ENCODE measurements around the gene SERP2.

The SERP2 gene

GRCh38 chr13:44355621-44356020 is 18.0 kb upstream of the SERP2 start:
- DNase-seq (ENCODE audit: low read depth in 2 of 2), result no peak

GRCh38 chr13:44359983-44360375 is 13.6 kb upstream of the SERP2 start:
- no peak for DNase-seq (ENCODE audit: low read depth in 2 of 2)

- DNase-seq (ENCODE audit: low read depth in 2 of 2), result no peak
Measured at GRCh38 chr13:44362394-44363040, 11.1 kb upstream of the SERP2 start.

GRCh38 chr13:44363631-44364344 is 9.8 kb upstream of the SERP2 start:
- DNase-seq (ENCODE audit: low read depth in 2 of 2), result no peak

GRCh38 chr13:44364345-44365000 is 9.2 kb upstream of the SERP2 start:
- DNase-seq (ENCODE audit: low read depth in 2 of 2), result no peak

- no peak for DNase-seq (ENCODE audit: low read depth in 2 of 2)
Measured at GRCh38 chr13:44365008-44365407, 8.6 kb upstream of the SERP2 start.

- no peak for DNase-seq (ENCODE audit: low read depth in 2 of 2)
Measured at GRCh38 chr13:44365899-44366298, 7.7 kb upstream of the SERP2 start.

GRCh38 chr13:44368062-44368591 is 5.5 kb upstream of the SERP2 start:
- DNase-seq (ENCODE audit: low read depth in 2 of 2), result no peak

GRCh38 chr13:44368599-44369368 is 4.8 kb upstream of the SERP2 start:
- DNase-seq (ENCODE audit: low read depth in 2 of 2), result no peak

GRCh38 chr13:44371421-44371820 is 2.2 kb upstream of the SERP2 start:
- DNase-seq (ENCODE audit: low read depth in 2 of 2), result no peak

- DNase-seq (ENCODE audit: low read depth in 2 of 2), result no peak
Measured at GRCh38 chr13:44373247-44373600, 400 bp upstream of the SERP2 start.

GRCh38 chr13:44374348-44374712 is 706 bp downstream of the SERP2 start:
- DNase-seq (ENCODE audit: low read depth in 2 of 2), result no peak

GRCh38 chr13:44378277-44378676 is 4.7 kb downstream of the SERP2 start:
- DNase-seq (ENCODE audit: low read depth in 2 of 2), result no peak

- DNase-seq (ENCODE audit: low read depth in 2 of 2), result no peak
Measured at GRCh38 chr13:44379885-44380284, 6.3 kb downstream of the SERP2 start.

GRCh38 chr13:44380404-44381165 is 7.0 kb downstream of the SERP2 start:
- no peak for DNase-seq (ENCODE audit: low read depth in 2 of 2)

GRCh38 chr13:44382635-44383145 is 9.1 kb downstream of the SERP2 start:
- no peak for DNase-seq (ENCODE audit: low read depth in 2 of 2)

GRCh38 chr13:44383945-44384344 is 10.3 kb downstream of the SERP2 start:
- DNase-seq (ENCODE audit: low read depth in 2 of 2), result no peak

- DNase-seq (ENCODE audit: low read depth in 2 of 2), result no peak
Measured at GRCh38 chr13:44384778-44385177, 11.2 kb downstream of the SERP2 start.

- DNase-seq (ENCODE audit: low read depth in 2 of 2), result no peak
Measured at GRCh38 chr13:44385401-44385800, 11.8 kb downstream of the SERP2 start.

- DNase-seq (ENCODE audit: low read depth in 2 of 2), result no peak
Measured at GRCh38 chr13:44385847-44386246, 12.2 kb downstream of the SERP2 start.

GRCh38 chr13:44386913-44387556 is 13.4 kb downstream of the SERP2 start:
- no peak for DNase-seq (ENCODE audit: low read depth in 2 of 2)
